ENCODE measurements around the gene IKZF1.

DNA sequence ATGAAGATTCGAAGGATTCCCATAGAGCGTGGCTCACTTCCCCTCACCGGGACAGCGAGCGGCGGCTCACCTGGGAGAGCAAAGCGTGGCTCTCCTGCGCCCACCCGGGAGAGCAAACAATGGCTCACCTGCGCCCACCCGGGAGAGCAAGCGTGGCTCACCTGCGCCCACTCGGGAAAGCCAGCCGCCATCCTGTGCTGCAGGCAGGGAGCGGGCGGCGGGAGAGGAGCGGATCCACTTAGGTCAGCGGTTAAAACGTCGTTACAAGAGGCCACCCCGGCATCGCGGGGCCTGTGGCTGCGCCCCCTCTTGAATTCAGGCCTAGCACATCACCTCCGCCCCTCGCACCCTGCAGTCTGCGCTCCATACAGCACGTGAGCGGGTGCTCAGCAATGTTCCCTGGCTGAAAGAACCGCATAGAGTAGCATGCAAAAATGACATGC lies 146.1 kb downstream of the IKZF1 start:
- TF ChIP-seq POLR2A (IDR thresholded peaks at IDR 0.05), result no peak
- TF ChIP-seq, protein P1, sequence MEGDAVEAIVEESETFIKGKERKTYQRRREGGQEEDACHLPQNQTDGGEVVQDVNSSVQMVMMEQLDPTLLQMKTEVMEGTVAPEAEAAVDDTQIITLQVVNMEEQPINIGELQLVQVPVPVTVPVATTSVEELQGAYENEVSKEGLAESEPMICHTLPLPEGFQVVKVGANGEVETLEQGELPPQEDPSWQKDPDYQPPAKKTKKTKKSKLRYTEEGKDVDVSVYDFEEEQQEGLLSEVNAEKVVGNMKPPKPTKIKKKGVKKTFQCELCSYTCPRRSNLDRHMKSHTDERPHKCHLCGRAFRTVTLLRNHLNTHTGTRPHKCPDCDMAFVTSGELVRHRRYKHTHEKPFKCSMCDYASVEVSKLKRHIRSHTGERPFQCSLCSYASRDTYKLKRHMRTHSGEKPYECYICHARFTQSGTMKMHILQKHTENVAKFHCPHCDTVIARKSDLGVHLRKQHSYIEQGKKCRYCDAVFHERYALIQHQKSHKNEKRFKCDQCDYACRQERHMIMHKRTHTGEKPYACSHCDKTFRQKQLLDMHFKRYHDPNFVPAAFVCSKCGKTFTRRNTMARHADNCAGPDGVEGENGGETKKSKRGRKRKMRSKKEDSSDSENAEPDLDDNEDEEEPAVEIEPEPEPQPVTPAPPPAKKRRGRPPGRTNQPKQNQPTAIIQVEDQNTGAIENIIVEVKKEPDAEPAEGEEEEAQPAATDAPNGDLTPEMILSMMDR (IDR thresholded peaks at IDR 0.05), result no peak
